ENCODE measurements around the gene RBPMS2. TPM values are rescaled to one million over a fixed set of nuclear protein-coding genes. Genes with fewer than 3 reads are reported as not detected.

Gene RBPMS2
- total RNA-seq, 1 experiment from 2014 or later: 181 TPM

DNA sequence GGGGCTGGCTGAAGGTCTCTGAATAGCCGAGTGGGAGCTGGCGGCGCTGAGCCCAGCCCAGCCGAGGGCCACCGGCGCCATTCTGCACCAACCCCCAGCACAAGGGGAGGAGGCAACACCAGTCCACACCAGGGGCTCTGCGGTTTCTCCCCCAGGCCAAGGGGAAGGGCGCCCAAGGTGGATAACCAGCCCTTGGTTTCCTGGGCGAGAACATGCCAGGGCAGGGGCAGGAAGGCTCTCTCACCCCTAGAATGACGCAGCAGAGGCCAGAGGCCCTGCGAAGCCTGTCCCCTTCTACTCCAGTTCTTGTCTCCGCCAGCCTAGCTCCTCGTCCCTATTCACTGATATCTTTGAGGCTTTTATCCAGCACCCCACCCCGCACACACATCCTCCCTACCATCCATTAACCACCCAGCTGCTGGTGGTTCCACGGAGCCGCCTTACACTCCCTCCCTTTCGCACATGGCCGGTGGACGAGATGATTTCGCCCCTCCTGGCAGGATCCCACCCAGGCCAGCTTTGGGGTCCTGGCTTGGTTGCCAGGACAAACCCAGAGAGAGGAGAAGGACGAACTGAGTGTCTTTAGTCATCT is 1.3 kb downstream of the RBPMS2 start:
- peaks cover 20% of the 10 kb centered on the region; the same call in 1 of the 2 replicates for H3K4me1 ChIP-seq (ENCODE audit: insufficient read depth, low read length)
- H3K27me3 ChIP-seq (ENCODE audit: insufficient read depth, low read length): no peaks in the 10 kb centered on the region

More for the DNA sequence above, 1.3 kb downstream of the RBPMS2 start:
- Histone ChIP-seq H3K23ac (ENCODE audit: insufficient read length, low read depth, low read length) (no peak overlapping the region), H2BK20ac (ENCODE audit: low read depth, low read length, poor library complexity, severe bottlenecking) (no peak overlapping the region), H3T11ph (ENCODE audit: low read length) (no peak overlapping the region), H3K79me1 (ENCODE audit: insufficient read depth, low read depth, low read length, poor library complexity, severe bottlenecking) (no peaks in the 10 kb centered on the region), H2AK5ac (ENCODE audit: insufficient read length, low read length) (no peak overlapping the region), H3K56ac (ENCODE audit: insufficient read length, low read depth, low read length) (no peak overlapping the region), H4K8ac (replicated peaks; ENCODE audit: insufficient read length, low read depth, low read length) (no peak overlapping the region), H4K91ac (ENCODE audit: insufficient read length, low read depth, low read length) (no peak overlapping the region), H4K5ac (ENCODE audit: insufficient read length, low read depth, low read length) (no peak overlapping the region), H2AFZ (ENCODE audit: low read length) (no peak overlapping the region), H3K9ac (ENCODE audit: extremely low read depth, insufficient read length, low read length) (peak overlapping the region; percentile 74), H3K4ac (ENCODE audit: low read depth, low read length) (no peak overlapping the region), H2BK15ac (ENCODE audit: low read depth, low read length) (no peak overlapping the region), H3K9me3 (ENCODE audit: control insufficient read depth, low read depth, low read length) (no peaks in the 10 kb centered on the region), H3K23me2 (ENCODE audit: insufficient read length, low read depth, low read length, poor library complexity, severe bottlenecking) (peaks cover 17% of the 10 kb centered on the region), H3K27ac (ENCODE audit: insufficient read length, low read depth, low read length) (no peak overlapping the region), H3K4me2 (ENCODE audit: insufficient read depth, insufficient read length, low read length) (peak overlapping the region; percentile 77), H3K18ac (ENCODE audit: insufficient read length, low read depth, low read length) (peak overlapping the region; percentile 10), H3K14ac (ENCODE audit: insufficient read depth, low read length) (no peak overlapping the region; the same call in 1 of the 2 replicates), H2BK12ac (ENCODE audit: insufficient read length, low read depth, low read length) (no peak overlapping the region), H4K20me1 (ENCODE audit: control insufficient read depth, insufficient read depth, insufficient read length) (no peaks in the 10 kb centered on the region), H2BK120ac (ENCODE audit: low read depth, low read length, poor library complexity, severe bottlenecking) (no peak overlapping the region), H3K79me2 (ENCODE audit: insufficient read depth, low read length) (peaks cover 51% of the 10 kb centered on the region), H2BK5ac (ENCODE audit: insufficient read length, low read length) (no peak overlapping the region)
- WGBS (ENCODE audit: extremely low coverage, insufficient read length, low lambda C conversion rate): no CpG with 5 or more reads among the region's 21 CpGs
- peaks cover 4 to 7% (median 6%) of the 10 kb centered on the region in 3 experiments; a peak in 5 of 7 replicates for H3K36me3 Mint-ChIP-seq (ENCODE audit: insufficient read depth in 1 of 3, low read depth in 3 of 3)
- no peaks in the 10 kb centered on the region for H3K27me3 Mint-ChIP-seq (ENCODE audit: low read depth)
- H3K4me3 Mint-ChIP-seq: peak overlapping the region; percentile 88 to 99
- H3K9me3 Mint-ChIP-seq: no peaks in the 10 kb centered on the region
- H3K4me1 Mint-ChIP-seq: peaks cover 50 to 52% of the 10 kb centered on the region in 2 experiments
- no peak for DNase-seq
- no peak for TF ChIP-seq CTCF (conservative IDR thresholded peaks at IDR 0.05)
- H3K27ac Mint-ChIP-seq: peak overlapping the region; percentile 83 to 99 (median 94)
